ENCODE data around the gene PSMA2. TPM values are rescaled to one million over a fixed set of nuclear protein-coding genes. Genes with fewer than 3 reads are reported as not detected.

Gene PSMA2
- total RNA-seq, 1 donor from 2014 or later: 135 TPM

DNA sequence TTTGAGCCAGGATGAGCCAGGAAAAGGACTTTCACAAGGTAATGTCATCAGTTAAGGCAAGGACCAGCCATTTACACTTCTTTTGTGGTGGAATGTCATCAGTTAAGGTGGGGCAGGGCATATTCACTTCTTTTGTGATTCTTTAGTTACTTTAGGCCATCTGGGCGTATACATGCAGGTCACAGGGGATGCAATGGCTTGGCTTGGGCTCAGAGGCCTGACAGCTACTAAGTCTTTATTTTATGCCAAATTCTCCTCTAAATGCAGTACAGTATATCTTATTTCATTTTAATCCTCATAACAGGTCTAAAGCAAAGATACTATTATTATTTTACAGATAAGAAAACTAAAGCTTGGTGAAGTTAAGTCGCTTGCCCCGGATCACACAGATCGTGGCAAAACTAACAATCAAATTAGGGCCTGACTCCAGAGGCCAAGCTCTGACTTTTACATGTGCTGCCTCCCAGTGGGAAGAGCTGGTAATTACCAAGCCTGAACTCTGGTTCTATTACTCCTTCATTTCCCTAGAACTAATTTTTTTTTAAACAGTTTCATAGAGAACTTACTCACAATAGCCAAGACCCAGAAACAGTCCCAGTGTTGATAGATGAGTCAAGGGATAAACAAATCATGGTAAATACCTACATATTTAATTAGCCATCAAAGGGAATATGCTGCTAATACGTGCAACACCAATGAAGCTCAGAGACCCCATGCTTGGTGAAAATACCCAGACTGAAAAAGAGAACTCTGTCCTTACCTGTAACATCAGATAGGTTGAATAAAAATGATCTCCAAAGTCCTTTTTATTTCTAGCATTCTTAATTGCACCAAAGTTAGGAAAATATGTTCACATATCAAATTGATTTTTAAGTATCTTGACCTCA is 55.5 kb downstream of the PSMA2 start:
- H3K4me3 ChIP-seq (ENCODE audit: low read depth, low read length): no peak overlapping the region
- no peak for DNase-seq (ENCODE audit: low read depth)
- TF ChIP-seq, protein P1, sequence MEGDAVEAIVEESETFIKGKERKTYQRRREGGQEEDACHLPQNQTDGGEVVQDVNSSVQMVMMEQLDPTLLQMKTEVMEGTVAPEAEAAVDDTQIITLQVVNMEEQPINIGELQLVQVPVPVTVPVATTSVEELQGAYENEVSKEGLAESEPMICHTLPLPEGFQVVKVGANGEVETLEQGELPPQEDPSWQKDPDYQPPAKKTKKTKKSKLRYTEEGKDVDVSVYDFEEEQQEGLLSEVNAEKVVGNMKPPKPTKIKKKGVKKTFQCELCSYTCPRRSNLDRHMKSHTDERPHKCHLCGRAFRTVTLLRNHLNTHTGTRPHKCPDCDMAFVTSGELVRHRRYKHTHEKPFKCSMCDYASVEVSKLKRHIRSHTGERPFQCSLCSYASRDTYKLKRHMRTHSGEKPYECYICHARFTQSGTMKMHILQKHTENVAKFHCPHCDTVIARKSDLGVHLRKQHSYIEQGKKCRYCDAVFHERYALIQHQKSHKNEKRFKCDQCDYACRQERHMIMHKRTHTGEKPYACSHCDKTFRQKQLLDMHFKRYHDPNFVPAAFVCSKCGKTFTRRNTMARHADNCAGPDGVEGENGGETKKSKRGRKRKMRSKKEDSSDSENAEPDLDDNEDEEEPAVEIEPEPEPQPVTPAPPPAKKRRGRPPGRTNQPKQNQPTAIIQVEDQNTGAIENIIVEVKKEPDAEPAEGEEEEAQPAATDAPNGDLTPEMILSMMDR (conservative IDR thresholded peaks at IDR 0.05; ENCODE audit: low read depth, low read length): peak; percentile 83

DNA sequence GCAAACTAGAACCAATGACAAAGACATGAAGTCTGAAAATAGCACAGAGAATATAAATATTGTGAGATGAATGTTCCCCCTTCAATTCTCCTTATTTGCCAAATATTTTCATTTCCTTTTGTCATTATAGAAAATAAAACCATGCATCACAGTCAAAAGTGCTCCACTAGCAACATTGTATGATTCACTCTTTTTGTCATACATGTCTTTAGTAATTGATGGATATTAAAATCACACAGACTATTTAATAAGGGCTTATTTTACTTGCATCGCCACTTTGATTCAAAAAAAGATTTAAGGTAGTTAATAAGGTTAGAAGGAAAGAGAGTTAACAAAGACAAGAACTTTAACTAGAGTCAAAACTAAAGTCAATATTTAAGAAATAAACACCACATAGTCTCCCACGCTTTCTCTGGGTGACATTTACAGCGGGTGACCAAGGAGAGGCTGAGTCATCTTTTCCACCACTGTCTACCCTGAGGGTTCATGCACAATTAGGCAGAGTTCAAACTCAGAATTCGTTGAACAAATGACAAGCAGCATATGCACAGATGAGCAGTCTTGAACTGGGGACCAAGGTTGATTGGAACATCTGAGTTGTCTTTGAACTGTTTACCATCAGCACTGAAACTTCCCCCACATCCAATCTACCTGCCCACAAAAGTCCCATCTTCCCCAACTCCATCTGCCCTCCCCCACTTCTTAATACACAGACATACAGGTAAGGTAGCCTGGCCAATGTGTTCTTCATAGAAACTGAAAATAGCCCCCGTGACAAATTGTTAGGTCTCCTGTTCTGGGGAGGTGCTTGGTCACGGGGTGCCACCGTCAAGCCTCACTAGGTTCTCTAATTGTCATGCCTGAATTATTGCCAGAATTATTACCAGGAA is 62.6 kb downstream of the PSMA2 start:
- DNase-seq (ENCODE audit: low read depth): no peak
- TF ChIP-seq, protein P1 (conservative IDR thresholded peaks at IDR 0.05; ENCODE audit: low read depth, low read length): no peak
- H3K4me3 ChIP-seq (ENCODE audit: low read depth, low read length): no peak overlapping the region

DNA sequence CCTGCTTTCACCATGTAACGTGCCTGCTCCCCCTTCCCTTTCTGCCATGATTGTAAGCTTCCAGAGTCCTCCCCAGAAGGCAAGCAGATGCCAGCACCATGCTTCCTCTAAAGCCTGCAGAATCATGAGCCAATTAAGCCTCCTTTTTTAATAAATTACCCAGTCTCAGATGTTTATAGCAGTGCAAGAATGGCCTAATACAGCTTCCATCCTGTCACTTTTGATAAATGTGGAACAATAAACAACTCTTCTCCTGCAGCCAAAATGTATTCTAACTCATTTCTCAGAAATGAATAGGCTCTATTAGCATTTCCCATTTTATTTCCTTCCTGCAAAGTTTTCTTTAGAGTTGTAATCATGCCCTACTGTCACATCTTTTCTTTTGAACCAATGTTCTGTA is 63.5 kb downstream of the PSMA2 start:
- H3K4me3 ChIP-seq (ENCODE audit: low read depth, low read length): no peak overlapping the region
- DNase-seq (ENCODE audit: low read depth): no peak
- TF ChIP-seq, protein P1 (conservative IDR thresholded peaks at IDR 0.05; ENCODE audit: low read depth, low read length): no peak

Other genes with a start within 250 kb of the PSMA2 start
- 4.8 and 9.2 TPM in 2 replicates for gene C7orf25, start 20.1 kb downstream of the PSMA2 start, total RNA-seq
- gene MRPL32, start 202 bp upstream of the PSMA2 start, total RNA-seq: 91.7 and 97.2 TPM in 2 replicates
- gene HECW1, start 180.5 kb upstream of the PSMA2 start, total RNA-seq: not detected in 2 replicates